Left renal cortex interstitium (tissue), 4 donors: ENCODE data around the gene CDH10. TPM values are rescaled to one million over a fixed set of nuclear protein-coding genes. Genes with fewer than 3 reads are reported as not detected.

Experiments
- DNase-seq, 4 donors: peaks; one replicate each; pipeline ENCODE4 v3.0.0-alpha.2; 2013; ENCODE audit warnings: low read depth in 4 of 4, low spot score in 2 of 4, missing footprints in 1 of 4
- polyA plus RNA-seq, 4 donors: library from polyadenylated mRNA; unstranded; fragments of 120-200 nt; gene quantifications; one replicate each; pipeline ENCODE4 v1.2.1, GENCODE V29; 2013; ENCODE audit not compliant: insufficient read length in 4 of 4

The CDH10 gene
- polyA plus RNA-seq, result 10 to 100 TPM in 2 of 4 donors, 1 to 10 TPM in 2; 3.7 to 12.2 (median 7.4) TPM

DNA sequence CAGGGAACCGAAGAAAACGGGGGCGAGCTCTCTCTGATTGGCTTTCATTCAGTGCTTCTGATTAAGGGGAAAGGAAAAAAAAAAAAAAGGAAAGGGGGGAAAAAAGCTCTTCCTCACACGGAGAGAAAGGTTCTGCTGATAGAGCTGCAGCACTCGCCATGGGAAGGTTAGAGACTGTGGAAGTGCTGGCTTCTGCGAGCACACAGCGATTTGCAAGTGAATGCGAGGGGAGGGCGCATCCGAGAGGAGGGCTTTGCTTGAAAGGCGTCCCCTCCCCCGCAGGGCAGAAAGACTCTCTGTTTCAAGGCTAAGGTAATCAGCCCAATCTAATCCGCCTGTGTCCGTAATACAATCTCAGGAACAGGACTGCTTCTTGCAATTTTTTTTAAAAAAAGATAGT, at the start of gene CDH10:
CDH10 (minus strand) TSS at position 218 of the 400 bp plus-strand sequence. CDS start 51,488 bp downstream, outside the sequence.
- peak in 2 of 4 donors; percentile 47 to 67 for DNase-seq

GRCh38 chr5:24693609-24694008, 48.8 kb upstream of the CDH10 start:
- DNase-seq, result no peak

GRCh38 chr5:24691074-24691473, 46.3 kb upstream of the CDH10 start:
- DNase-seq, result no peak

DNA sequence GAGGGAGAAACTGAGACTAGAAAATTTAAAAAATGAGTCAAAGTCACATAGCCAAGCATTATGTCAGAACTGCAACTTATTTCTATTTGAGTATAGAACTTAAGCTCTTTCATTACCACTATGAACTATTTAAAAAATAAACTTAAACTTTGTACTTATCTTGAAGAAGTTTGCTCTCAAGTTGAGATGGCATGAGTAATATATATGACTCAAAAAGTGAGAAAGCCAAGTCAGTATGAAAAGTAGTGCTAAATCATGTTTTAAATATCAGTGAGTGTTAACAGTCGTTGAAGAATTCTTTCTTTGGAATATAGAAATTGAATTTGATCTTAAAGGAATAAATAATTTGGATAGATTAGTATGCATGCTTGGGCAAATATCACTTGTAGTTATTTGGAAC, 36.3 kb upstream of the CDH10 start:
- no peak for DNase-seq

GRCh38 chr5:24668050-24668449, 23.3 kb upstream of the CDH10 start:
- DNase-seq, result no peak

DNA sequence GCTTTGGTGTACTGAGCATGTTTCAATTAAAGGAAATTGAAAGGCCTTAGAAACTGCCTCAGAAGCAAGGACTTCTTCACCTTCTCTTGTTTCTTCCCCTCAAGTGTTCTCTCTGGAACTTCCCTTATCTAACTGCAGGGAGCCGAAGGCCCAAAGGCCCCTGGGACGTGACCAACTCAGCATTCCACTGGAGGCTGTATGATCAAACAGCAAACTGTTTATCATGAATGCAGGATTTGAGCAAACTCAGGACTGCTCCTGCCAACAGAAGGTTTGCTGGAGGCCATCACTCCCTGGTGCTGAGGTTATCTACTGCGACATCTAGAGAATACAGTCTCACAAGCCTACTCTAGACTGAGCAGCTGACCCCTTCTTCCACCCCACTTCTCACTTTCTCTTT, 4.8 kb upstream of the CDH10 start:
- no peak for DNase-seq

DNA sequence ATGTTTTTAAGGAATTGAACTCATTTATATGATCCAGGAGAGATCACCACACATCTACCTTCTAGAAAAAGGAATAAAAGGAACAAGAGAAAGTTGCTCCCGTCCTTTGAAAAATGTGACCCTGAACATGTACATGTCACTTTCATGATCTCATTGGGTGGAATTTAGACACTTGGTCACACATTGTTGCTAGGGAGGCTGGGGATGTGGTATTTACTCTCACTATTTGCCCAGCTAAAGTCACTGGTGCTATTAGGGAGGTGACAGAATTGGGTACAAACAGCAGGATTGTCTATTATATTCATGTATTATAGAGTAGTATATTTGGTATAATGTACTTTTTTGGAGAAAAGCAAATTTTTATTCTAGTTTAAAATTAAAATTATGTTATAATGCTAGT, 2.1 kb upstream of the CDH10 start:
- no peak for DNase-seq

GRCh38 chr5:24645483-24645882, 705 bp upstream of the CDH10 start:
- DNase-seq, result no peak

- no peak for DNase-seq
These were observed 898 bp downstream of the CDH10 start for GRCh38 chr5:24643880-24644279.

GRCh38 chr5:24643156-24643555, 1.6 kb downstream of the CDH10 start:
- no peak for DNase-seq

DNA sequence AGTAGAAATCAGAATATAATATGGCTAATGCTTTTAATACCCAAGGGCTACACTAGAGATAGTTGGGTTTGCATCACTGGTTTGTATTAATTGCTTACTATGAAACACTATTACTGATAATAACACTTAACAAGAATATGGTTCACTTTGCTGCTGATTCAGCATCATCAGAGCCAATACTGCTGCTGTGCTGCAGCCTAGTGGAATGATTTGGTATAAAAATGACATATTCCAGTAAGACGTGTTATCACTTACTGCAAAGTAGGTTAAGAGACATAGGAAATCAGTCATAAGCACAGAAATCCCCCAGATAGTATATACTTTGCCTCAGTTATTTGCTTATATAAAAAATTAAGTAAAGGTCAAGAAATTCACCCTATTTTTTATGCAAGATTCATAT, 2.8 kb downstream of the CDH10 start:
- no peak for DNase-seq

- no peak for DNase-seq
These were observed 9.6 kb downstream of the CDH10 start for GRCh38 chr5:24635209-24635608.

DNA sequence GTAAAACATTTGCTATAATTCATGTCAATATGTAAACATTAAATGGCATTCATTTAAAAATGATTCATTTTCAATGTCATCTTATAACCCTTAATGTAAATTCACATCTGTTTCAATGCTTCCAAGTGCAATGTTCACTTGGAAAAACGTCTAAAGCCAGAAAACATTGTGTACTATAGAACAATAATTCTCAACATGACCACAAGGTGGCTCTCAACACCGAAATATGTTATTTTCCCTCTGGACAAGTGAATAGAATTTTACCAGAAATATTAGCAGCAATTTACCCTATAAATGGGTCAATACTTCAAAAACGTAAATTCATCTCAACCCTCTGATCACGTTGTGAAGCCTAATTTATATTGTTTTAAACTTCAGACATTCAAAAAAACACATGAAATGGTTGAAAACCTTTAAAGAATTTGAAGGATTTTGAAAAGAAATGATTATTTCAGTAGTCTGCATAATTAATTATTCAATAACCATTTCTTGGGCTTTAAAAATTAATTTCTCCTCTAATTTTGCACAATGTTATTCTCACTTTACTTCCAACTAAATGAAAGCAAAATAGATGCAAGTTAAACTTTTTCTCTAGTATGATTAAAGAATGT, 11.0 kb downstream of the CDH10 start:
- DNase-seq, result peak in 1 of 4 donors; percentile 47

DNA sequence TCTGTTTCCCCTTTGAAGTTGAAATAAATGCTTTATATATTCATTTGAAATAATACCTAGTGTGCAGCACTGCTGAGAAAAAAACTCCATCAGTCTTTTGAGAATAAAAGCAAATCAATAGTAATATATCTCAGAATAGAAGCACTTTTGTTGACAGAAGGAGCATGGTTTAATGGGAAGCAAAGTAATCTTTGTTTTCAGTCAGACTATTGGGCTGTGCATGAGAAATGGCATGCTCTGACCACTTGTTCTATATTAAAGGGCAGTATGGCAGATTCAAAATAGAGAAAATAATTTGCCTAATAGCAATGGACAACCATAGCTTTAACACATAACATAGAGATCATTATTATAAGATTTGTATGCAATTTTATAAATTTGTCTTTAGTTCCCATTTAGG, 12.4 kb downstream of the CDH10 start:
- no peak for DNase-seq

GRCh38 chr5:24630918-24631317, 13.9 kb downstream of the CDH10 start:
- no peak for DNase-seq

DNA sequence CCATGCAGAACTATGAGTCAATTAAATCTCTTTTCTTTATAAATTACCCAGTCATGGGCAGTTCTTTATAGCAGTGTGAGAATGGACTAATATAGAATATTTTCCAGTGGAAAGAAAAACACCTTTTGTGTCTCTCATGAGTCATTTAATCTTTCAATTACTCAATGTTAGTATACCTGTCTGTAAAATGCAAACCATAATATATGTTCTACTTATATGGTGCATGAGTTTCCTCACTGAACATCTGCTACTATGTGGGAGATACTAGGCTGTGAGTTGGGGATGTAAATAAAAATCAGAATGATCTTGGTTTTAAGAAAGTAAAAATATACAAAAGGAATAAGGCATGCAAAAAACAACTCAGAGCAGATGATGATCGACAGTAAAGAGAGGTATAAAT, 15.0 kb downstream of the CDH10 start:
- DNase-seq, result no peak

DNA sequence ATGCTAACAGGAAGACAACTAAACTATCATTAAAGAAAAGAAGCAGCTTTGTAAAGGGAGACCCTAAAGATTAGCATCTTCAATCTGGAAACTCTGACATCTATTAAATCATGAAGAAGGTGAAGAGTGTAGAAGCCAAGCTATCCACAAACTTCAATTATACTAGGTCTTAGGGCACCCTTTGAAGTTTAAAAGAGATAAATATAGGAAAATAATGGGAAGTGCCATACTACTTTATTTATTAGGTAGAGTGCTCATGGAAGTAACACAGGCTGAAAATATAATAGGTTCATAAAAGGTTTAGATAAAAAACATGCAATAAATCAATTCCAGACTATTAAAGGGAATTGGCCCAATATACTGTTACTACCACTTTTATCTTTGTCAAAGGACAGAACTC, 19.9 kb downstream of the CDH10 start:
- DNase-seq, result no peak

DNA sequence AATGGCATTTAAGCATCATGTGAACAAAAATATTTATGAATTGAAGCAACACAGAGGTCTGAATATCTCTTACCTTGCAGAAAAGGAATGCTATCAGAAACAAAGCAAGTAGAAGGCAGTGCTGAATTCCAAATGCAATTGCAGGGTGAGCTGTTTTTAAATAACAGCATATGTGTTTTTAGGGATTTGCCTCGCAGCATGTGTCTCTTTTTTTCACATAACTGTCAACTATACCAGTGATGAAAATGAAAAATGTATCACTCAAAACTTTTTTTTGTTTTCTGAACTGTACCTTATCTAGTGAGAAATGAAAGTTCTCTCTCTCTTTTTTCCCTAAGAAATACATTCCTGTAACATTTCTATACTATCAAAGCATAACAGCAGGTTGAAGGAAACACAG, 21.2 kb downstream of the CDH10 start:
- DNase-seq, result no peak

DNA sequence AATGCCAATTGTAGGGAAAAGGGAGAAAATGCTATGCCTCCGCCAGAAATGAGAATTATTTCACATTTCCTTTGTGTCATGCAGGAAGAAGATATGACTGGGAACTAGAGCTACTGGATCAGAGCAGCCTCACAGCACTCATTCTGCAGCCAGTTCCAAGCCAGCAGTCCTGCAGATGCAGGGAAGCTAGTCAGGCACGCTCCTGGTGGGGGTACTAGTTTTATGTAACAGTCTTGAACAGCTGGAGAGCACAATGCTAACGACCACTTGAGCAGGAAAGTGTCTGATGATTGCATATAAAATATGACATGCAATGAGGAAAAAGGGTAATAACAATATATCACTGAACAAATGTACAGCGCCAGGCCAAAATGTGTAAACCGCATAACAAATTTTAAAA, 21.7 kb downstream of the CDH10 start:
- no peak for DNase-seq

GRCh38 chr5:24621792-24622191, 23.0 kb downstream of the CDH10 start:
- no peak for DNase-seq

DNA sequence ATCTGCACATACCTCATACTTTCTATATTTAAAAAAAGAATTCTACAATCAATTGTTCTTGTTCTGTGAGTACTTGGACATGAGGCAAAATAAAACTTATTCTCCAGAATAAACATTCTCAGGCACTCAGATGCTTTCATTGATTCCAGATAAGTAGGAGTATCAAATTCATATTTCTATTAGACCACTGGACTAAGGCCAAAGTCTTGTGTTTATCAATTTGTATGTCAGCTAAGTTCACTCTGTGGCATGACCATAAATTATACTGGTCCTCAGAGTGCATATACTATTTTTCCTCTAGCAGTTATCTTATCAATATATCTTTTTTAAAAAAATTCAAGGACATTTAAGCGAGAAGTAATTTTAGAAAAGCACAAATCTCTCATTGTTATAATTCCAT, 28.2 kb downstream of the CDH10 start:
- DNase-seq, result no peak

GRCh38 chr5:24615159-24615558, 29.6 kb downstream of the CDH10 start:
- no peak for DNase-seq

- DNase-seq, result no peak
These were observed 35.1 kb downstream of the CDH10 start for GRCh38 chr5:24609706-24610105.
